Hepatic stellate cell (primary cell): ENCODE results near the gene EIF5.
A peak's percentile ranks its signal among the peaks of the same experiment; 100 is the strongest.

Source experiments
- DNase-seq: peaks from one replicate; pipeline ENCODE4 v3.0.0; 2011; ENCODE audit warnings: low spot score

The EIF5 gene

DNA sequence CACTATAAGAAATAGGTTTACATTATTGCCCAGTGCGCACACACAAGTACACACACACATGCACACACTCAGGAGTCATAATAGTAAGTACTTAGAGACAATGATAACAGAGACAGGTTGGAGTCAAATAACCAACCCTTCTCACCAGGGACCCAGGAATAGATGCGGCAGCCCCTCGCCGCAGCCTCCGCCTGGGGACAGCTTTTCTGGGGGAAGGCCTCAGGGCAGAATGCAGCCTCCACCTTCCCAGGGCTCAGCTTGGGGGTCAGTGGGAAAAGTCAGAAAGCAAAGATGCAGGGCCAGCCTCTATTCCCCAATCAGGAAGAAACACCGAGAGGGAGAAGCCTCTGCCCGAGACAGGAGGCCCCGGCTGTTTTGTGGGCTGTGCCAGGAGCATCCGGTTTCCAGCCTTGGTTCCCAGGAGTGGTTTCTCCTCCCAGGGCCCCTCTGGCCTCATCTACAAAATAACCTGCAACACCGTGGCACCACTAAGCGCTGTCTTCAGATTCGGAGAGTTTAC lies 23.4 kb upstream of the EIF5 start:
- no peak for DNase-seq

DNA sequence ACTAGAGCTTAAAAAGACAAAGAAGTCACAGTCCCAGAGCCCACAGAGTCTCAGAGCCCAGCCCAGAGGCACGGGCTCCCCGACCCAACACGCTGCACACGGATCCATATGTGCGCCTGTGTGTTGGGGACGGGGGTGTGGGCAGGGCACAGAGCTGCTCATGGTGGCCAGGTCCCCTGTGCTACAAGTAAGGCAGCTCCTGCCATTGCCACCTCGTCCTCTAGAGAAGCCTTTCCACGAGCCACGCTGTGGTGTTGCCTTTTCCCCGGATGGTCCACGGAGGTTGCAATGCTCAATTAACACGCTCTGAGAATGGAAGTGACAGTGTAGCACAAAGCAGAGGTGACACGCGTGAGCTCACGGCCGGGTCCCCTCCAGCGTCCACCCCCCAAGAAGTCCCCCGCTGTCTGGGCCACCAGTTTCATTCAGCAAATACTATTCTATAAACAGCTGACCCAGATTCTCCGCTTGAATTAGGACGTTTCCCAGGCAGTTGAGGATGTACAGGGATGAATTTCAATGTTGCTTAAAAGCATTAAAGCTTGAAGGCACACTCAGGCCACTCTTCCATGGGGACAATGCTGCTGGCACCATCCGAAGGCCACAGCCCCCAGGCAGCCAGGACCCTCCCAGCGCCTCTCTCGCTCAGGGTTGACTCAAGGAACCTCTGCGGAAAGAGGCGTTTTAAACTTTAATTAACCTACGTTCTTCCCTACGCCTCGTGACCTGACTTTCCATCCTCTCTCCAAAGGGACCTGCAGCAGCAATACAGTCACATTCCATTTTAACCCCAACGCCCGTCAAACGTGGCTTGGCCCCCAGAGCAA lies 22.7 kb upstream of the EIF5 start:
- DNase-seq: no peak

DNA sequence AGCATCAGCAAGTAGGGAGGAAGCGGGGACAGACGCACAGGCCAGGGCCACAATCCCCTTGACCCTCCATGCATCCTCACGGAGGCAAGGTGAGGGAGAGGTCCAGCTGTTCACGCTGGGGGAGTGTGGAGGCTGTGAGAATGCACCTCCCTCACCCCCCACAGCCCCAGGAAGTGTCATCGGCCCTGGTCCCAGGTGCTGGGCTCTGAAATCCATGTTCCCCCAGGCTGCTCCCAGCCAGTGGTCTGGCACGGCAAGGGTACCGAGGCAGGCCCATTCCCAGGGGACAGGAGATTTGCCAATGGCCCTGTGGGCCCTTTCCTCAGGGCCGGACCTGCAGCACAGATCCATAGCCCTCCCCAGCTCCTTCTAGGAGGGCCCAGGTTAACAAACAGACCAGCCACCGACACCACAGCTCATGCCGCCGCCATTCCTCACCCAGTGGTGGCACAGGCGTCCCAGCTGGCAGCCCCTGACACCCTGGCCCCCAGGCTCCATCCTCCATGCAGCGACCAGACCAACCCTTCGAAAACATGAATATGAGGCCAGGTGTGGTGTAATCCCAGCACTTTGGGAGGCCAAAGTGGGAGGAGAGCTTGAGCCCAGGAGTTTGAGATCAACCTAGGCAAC lies 21.9 kb upstream of the EIF5 start:
- DNase-seq: no peak

DNA sequence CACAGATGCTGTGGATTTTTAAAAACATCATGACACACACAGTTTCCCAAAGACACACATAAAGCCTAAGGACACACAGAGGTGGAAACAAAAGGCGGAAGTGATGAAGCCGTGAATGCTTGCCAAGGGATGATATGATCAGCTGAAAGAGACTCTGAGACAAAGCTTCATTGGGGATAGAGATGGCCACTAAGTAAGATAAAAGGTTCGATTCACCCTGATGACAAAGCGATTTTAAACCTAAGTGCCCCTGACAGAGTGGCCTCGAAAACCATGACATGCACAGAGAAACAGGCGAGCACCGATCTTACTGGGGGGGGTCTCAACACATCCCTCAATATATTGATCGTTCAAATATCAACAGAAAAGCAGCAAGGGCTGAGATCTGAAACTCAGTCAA lies 20.3 kb upstream of the EIF5 start:
- no peak for DNase-seq

DNA sequence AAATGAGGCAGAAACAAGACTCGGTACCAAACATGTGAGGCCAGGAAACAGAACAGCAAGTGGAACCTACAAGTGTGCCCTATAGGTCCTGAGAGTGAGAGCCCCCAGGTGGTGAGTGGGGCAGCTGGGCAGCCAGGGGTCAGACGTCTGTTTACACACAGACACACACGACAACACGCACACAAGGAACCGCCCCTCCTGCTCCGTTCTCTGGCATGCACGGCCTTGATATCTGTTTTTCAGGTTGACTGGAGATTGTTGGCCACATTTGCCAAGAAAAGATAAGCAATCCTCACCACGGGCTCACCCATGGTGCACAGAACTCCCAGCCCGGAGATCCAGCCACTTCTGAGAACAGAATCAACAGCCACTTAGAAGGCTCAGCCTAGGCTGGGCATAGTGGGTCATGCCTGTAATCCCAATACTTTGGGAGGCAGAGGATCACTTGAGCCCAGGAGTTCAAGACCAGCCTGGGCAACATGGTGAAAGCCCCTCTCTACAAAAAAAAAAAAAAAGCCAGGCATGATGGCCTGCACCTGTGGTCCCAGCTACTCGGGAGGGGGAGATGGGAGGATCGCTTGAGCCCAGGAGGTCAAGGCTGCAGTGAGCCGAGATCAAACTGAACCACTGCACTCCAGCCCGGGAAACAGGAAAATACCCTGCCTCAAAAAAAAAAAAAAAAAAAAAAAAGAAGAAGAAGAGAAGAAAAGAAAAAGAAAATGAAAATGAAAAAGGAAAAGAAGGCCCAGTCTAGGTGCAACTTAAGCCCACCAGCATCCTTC lies 19.4 kb upstream of the EIF5 start:
- no peak for DNase-seq

DNA sequence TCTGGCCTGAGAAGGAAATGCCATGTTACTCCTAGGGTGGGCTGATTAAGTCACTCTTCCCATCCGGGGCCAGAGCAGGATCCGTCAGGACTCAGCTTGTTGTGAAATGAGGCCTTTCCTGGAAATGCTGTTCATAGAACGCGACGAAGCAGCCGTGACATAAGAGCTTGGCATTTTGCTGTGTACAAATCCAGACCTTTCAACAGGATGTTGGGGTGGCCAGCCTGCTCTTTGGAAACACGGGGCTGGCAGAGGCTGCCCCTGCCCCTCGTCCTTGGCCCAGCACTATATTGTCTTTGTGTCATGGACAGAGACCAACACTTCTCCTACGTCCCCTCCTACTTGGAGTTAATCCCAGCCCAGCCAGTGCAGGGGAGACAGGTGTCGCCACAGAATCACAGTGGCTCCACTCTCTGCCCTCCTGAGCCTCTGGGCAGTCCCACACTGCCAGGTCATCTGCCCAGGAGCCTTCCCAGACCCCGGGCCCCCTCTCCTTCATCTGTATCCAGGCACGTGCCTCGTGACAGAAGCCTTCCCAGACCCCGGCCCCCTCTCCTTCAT lies 18.6 kb upstream of the EIF5 start:
- peak; percentile 33 for DNase-seq

DNA sequence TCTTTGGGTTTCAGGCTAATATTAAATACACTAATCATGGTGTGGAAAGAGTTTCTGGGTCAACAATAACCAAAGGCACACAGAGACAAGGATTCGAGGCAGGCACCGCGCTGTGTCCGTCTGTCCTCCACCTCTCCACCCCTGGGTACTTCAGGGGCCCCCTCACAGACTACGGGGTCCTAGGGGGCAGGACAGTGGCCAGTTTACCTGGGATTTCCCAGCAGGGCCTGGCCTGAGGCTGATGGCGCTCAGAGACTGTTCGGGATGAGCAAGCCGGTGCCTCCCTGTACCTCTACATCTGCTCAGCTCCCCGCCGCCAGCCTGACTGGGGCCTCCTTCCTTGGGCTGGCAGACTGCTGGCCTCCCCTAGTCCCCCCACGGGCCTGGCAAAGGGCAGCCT lies 18.1 kb upstream of the EIF5 start:
- DNase-seq: no peak

DNA sequence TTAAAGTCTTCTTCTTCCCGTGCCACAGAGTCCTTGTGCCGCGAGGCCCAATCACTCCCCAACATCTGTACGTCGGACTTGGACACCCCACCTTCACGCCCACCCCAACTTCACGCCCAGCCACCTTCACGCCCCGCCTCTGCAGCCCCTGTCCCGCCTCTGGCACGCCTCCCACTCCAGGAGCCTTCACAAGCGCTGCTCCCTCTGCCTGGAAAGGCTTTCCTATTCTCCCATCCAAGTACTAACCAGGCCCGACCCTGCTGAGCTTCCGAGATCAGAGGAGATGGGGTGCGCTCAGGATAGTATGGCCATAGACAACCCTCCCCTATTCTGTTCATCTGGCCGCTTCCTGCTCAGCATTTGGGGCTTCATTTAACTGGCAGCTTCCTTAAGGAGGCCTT lies 17.3 kb upstream of the EIF5 start:
- DNase-seq: no peak

DNA sequence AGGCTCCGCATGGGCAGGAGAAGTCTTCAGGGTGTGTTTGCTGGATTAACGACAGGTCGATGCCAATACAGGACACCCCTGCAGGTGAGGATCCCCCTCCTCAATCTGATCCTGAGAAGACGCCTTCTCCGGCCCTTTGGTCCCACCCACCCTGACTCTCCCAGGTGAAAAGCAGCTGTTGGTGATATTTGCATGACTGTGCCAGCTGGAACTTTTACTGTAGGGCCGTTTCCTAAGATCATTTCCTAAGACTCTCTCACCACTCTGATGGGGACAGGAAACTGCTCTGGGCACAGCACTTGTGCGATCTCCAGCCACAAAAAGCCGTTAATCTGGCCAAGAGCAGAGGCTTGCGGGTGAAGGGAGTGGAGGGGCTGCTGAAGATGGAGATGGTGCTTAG lies 16.8 kb upstream of the EIF5 start:
- DNase-seq: no peak

DNA sequence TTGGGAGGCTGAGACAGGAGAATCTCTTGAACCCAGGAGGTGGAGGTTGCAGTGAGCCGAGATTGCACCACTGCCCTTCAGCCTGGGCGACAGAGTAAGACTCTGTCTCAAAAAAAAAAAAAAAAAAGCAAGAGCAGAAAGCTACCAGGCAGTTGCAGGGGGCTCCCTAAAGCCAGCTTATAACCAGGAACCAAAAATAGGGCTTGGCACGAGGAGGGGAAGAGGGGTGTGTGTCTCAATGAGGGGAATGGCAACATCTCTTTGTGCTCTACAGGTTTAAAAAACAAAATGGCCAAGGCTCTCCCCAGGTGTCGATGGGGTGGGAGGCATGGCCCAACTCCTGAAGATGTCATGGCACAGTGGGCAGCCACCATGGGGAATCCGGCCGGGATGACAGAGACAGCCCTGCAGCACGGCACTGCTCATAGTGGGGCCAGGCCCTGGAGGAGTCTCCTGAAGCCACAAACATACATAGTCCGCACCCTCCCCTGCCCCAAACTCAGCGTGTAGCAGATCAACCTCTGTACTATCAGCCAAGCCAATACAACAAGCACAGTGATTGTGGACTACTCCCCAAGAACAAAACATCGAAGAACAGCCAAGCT lies 16.0 kb upstream of the EIF5 start:
- no peak for DNase-seq

DNA sequence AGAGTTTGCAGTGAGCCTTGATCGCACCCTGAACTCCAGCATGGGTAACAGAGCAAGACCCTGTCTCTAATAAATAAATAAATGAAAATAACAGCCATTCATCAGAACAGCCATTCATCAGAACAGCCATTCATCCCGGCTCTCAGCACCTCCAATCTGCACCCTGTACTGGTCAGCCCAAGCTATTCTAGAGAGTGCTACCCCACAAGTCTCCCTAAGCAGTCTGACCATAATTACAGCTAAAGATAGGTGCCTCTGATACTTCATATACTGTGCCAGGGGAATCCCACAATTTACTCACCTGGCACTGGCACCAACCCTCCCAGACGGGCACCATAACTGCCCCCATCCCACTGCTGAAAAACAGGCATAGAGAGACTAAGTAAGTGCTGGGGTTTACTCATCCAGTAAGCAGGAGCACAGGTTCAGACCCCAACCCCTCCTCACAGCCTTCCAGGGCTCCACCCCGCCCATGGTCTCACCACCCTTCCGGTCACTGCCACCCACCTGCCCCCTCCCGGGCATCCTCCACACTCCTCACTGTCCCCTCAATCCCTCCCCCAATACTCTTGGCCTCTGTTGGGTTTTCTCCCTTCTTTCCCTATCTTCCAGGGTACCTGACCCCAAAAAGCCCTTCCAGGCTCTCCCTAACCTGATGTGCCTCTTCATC lies 15.2 kb upstream of the EIF5 start:
- no peak for DNase-seq

DNA sequence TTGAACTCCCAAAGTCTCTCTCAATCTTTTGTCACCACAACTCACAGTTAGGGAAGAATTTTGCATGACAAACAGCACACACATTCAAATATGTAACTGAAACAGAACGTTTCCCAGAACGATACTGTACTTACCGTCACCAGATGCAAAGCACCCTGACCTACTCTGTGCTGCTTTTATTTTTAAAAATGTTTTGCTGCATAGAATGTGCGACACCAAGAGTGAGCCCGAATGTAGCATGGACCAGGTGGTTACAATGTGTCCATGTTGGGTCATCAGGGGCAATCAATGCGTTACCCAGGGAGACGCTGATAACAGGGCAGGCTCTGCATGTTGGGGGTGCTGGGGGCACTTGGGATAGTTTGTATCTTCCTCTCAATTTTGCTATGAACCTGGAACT lies 14.6 kb upstream of the EIF5 start:
- DNase-seq: no peak

DNA sequence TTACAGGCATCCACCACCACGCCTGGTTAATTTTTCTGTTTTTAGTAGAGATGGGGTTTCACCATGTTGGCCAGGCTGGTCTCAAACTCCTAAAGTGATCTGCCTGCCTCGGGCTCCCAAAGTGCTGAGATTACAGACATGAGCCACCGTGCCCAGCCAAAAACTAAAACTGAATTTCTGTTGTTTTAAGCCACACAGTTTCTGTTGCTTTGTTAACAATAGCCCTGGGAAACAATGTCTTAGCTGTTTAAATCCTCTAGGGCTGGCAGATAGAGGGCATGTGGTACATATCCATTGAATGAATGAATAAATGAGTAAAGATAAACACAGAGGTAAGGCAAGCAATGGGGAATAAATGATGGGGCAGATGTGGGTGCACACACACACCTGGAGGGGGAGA lies 8.0 kb upstream of the EIF5 start:
- no peak for DNase-seq

DNA sequence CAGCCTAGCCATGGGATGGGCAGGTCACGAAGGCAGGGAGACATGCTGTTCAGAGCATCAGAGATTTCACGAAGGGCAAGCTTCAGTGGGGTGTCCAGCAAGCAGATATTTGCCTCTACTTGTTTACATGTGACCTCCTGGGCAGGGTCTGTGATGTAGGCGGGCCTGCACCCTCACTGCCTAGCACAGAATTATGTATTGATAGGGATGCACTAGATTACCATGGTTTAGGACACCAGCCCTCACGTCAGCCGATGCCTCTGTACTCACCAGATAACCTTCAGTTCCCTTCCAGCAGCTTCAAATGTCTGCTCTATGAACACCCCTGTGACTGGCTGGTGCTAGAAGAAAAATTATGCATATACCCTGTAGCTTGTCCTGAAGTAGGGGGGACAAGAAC lies 5.1 kb upstream of the EIF5 start:
- no peak for DNase-seq

DNA sequence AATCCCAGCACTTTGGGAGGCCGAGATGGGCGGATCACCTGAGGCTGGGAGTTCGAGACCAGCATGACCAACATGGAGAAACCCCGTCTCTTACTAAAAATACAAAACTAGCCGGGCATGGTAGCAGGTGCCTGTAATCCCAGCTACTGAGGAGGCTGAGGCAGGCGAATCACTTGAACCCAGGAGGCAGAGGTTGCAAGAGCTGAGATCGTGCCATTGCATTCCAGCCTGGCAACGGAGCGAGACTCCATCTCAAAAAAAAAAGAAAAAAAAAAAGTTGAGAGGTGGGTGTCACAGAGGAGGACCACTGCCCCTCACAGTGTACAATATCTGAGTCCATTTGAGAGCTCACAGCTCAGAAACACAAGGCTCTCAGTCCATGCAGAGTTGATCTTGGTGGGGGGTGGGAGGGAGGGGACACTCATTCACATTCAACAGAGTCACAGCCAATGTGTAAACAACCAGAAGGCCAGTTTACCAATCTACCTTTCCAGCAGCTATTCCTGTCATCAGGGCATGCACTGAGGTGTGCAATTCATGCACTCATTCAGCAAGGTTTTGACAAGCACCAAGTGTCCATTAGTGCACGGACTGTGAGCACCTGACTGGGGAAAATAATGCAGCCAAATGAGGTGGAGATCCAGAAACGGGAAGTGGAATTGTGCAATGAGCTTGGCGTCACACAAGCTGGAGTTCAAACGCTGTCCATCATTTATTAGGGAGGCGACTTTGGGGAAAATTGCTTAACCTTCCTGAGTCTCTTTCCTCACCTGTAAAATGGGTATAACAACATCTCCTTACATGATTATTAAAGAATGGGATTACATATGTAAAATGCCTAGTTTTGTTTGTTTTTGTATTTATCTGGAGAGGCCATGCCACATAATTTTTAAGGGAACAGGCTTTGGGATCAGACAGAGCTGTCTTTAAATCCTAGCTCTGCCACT lies 4.4 kb upstream of the EIF5 start:
- no peak for DNase-seq

DNA sequence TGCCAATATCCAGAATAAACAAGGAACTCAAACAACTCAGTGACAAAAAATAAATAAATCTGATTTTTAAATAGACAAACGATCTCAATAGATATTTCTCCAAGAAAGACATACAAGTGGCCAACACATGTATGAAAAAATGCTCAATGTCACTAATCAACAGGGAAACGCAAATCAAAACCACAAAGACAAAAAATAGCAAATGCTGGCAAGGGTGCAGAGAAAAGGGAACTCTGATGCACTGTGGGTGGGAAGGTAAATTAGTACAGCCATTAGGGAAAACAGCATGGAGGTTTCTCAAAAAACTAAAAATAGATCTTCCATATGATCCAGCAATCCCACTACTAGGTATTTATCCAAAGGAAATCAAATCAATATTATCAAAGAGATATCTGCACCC lies 3.5 kb upstream of the EIF5 start:
- no peak for DNase-seq

DNA sequence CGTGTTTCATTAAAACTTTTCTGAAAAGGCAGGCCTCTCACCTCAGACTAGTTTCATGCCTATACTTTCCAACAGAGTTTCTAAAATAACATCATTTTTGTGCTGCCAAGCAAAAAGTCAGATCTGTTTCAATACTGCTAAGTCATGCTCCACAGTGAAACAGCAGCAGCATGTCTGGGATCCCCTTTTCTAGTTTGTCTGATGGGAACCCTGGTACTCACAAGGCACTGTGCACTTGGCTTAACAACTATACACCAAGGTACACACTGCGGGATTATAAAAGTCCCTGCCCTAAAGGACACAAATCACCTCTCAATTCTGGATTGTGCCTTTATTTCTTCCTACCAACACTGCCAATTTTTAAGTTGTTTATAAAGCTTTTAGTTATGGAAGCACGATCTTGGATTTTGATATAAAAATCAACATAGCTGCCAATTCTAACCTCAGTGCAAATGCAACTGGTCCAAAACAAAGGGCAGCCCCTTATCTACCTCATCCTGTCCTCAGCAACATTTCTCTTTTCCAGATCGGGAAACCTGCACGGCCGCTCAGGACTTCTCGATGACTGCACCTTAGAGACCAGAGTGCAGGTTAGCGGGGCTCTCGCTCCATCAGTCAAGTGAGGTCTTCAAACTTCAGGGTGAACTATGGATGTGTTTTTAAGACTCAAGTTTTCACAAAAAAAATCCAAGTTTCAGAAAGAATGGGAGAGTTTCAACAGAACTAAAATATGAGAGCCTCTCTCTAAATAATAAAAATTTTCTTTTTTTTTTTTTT lies 1.7 kb upstream of the EIF5 start:
- DNase-seq: no peak

DNA sequence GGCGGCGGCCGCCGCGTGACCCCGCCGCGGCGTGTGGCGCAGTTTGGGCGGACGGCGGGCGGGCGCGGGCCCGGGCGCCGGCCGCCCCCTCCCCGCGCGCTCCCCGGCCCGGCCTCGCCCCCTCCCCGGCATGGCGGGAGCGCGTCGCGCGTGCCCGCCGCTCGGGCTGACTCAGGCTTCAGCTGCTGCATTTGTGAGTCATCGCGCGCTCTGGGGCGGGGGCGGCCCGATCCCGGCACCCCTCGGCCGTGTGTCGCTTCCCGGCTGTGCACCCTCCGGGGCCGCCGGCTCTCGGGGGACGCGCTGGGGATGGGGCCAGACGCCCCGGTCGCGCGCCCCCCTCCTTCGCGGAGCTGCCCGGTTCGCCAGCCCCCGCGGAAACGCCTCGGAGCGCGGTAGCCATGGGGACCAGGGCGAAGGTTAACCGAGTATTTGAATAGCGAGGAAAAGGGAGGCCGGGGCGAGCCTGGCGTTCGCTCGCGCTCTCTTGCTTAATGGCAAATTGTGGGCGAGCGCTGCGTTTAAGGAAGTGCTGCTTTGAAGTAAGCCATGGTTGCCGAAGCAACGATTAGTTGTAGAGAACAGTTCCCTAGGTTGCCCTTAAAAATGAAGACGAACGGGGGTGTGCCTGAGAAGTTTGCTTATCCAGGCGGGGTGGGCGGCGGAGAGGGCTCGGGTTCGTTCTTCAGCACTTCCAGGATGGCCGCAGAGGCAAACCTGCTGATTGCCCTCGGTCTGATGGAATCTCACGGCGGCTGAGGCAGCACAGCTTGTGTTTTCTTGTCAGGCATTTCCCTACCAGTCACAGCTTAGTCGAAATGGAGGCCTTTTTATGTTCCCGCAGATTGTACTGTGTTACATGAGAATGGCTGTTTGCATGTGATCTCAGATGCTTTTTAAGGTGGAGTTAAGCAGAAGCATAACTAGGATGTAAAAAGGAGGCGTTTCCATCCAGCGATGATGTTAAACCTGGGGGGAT lies 896 bp downstream of the EIF5 start:
- peak; percentile 70 for DNase-seq
